NCI-H1436 (cell line): ENCODE results near the gene CACNA1C.

ENCODE experiments used
- DNase-seq: peaks from one replicate; lab custom pipeline; 2025; lab: John Stamatoyannopoulos, UW

The CACNA1C gene

DNA sequence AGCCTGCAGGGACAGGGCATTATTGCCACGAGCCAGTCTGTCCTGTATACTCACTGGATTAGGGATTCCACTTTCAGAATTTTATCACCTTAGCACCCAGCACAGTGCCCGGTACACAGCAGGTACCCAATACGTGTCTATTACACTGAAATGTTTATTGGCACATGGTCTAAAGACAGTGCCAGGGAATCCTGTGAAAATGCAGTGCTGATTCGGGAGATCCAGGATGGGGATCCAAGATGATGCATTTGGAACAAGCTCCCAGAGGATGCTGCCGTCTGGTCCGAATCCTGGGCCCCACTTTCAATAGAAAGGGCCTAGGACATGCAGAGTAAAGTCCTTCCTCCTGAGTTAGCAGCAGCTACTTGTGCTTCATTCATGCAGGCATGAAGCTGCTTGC lies 230.7 kb downstream of the CACNA1C start:
- DNase-seq, result no peak

DNA sequence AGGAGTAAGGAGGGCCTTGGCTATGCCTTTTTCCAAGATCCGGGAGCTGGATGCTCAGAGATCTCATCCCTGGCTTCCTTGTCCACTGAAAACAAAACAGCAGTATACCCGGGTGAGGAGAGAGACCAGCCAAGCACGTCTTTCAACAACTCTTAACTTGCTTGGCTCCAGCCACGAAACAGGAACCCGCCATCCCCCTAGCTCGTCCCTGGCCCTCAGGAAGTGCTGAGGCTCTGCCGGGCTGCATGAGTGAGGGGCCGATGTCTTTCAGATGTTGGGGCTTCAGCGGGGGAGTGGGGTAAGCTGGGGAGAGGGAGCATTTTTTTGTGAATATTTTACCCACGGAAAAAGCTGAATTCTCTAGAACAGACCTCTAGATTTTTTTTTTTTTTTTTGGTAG lies 231.1 kb downstream of the CACNA1C start:
- no peak for DNase-seq

DNA sequence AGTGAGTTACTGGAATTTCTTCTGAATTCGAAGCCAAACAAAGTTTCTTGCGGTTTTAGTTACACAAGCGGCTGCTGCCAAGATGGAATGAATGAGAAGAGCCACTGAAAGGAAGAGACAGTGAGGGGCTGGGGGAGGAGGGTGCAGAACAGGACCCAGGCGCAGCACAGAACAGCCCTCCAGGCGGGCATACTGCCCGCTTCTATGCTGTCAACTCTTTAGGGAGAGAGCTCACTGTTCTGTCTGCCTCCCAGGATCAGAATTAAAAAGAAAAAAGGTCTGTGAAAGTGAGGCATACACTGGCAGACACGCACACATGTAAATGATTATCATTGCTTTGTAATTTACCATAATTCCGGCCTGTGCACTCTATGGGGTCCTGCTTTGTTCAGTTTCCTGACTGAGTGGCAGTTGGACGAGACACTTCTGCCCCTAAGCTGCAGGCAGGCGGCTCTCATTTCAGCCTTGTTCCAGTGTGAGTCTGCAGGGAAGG lies 231.6 kb downstream of the CACNA1C start:
- DNase-seq, result no peak

DNA sequence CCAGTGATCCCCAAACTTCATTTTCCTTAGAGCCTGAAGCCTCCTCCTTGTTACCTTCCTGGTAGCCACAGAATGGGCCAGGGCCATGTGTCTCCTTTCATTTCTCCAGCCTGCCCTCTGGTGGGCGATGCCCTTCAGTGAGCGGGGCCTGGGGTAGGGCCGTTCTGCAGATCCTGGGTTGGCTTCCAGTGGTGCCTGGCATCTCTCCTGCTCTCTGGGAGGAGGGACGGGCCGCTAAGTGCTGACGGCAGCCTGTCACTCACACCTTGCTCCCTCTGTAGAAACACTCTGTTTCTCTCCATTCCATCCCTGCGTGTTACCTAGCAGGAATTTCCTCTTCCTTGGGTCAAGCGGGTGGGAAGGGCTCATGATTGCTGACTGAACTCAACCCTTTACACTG lies 232.1 kb downstream of the CACNA1C start:
- peak; percentile 66 for DNase-seq

DNA sequence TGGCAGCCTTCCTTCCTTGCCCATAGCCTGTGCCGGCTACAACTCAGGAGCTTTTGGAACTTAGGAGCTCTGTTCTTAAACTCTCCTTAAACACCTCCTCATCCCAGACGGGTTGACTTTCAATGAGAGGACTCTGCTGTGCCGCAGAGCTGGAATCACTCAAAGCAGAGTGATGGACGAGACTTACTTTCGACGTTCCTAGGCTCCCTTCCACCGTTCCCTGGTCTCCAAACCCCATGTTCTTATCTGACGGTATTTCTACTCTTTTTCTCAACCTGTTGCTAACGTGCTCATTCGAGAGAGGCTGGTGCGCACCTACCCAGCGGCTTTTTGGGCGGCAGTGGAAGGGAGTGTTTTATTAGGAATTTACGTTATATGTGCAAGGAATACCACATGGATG lies 232.7 kb downstream of the CACNA1C start:
- DNase-seq, result no peak

DNA sequence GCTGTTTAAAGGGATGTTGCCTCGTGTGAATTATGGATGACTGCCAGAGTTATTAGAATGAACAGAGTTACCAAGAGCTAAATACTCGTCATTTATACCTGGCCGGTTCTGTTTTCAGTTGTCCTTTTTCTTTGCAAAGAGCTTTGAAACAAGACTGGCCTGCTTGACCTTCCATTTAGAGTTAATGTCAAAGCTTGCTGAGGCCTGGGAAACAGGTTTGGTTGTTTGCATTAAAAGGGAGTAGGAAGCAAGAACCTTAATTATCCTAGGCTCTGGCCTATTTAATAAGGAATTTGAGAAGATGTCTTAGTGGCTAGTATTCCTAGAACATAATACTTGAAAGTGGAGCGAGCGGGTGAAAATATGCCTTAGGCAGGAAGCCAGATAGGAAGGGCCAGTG lies 233.3 kb downstream of the CACNA1C start:
- no peak for DNase-seq

DNA sequence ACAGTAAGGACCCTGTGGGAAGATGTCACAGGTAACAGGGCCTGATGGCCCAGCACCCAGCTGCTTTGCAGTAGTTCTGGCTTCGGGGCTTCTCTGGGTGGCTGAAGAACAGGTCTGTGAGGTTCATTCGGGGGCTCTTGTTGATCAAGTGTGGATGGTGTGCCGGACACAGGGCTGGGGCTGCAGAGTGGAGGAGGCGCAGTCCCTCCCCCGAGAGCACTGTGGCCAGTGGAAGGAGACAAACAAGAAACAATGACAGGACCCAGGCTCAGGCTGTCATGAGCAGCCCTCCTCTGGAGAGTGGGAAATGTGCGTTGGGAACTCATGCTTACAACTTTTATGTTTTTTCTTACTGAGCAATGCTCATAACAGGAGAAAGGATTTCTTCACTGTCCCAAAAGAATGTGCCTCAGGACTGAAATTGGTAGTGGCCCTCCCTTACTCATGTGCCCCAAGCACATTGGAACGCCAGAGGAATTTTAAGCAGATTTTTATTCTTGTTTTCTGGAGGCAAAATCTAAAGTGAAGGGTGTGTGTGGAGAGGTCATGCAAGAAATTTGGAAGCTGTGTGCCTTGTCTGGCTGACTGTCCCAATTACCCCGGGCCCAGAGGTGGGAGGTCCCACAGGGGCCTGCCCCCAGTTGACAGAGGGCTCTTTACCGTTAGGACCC lies 233.8 kb downstream of the CACNA1C start:
- no peak for DNase-seq

DNA sequence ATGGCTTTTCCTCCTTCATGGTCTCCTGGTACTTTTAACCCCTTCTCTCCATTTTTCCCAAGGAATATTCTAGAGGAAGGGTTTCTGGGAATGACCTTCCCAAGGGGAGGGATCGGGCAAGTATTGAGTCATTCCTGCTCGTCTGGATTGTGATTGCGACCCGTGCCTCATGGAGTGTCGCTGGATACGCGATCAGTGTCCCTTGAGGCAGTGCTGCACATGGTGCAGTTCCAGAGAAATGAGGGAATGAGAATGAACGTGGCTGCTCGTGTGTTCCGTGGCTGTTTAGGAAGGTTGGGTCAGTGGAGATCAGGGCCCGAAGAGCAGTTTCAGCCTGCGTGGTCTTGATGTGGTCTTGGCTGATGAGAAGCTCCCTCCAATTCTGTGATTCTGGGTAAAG lies 234.4 kb downstream of the CACNA1C start:
- DNase-seq, result no peak

DNA sequence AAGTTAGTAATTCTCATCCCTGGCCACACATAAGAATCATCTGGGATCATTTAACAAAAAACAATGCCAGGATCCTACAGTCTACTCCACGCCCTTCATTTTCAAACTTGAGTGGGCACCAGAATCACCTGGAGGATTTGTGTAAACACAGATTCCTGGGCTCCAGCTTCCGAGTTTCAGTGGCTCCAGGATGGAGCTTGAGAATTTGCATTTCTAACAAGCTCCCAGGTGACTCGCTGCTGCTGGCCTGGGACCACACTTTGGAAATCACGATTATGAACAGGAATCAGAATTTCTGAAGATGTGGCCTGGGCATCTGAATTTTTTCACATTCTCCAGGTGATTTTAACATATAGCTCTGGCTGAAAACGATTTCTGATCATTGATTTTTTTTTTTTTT lies 234.8 kb downstream of the CACNA1C start:
- no peak for DNase-seq

DNA sequence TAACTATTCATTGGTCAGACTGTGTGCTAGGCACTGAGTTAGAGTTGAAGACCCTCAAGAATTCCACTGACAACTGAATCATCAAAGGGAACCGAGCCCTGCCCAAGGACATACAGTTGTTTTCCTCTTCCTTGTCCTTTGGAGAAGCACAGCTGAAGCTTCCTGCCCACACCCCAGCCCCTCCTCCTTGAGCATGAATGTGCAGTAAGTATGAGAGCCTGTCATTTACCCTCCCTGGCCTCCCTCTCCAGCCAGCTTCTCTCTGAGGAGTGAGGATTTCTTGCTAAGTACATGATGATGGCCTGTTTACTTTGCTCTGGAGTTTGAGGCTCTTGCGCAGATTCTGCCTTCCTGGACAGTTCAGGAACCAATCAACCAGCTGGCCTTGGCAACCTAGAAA lies 235.2 kb downstream of the CACNA1C start:
- no peak for DNase-seq

DNA sequence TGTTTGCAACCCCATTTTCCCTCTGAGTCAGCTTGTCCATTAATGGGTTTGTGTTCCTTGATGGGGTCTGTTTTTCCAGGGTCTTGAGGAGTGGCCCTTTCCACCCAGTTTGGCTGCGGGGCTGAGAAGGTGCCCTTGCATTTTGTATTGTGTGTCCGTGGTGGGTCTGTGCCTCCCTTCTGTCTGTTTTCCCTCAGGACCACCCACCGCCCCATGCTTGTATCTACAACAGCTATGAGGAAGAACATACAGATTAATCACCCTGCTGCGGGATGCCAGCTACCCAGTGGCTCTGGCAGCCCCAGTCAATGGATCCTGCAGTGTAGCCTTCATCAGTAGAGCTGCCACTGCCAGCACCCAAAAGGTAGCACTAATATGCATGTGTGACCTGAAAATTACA lies 235.7 kb downstream of the CACNA1C start:
- no peak for DNase-seq

DNA sequence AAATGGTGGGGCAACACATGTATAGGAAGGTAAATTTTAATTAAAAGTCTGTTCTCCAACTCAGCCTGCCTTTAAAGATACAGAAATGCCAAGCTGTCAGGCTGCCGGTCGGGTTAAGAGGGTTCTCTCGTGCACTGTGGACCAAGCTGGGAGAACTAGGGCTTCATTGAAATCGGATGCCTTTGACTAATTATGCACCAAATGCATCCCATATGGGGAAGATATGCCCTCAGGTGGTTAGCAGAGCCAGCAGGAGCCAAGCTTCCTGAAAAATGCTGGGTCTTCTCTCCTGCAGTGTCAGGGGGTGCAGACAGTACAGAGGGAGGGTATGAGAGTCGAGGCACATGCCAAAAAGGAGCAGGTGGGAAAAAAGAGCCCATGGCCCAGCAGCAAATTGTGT lies 236.1 kb downstream of the CACNA1C start:
- DNase-seq, result no peak

DNA sequence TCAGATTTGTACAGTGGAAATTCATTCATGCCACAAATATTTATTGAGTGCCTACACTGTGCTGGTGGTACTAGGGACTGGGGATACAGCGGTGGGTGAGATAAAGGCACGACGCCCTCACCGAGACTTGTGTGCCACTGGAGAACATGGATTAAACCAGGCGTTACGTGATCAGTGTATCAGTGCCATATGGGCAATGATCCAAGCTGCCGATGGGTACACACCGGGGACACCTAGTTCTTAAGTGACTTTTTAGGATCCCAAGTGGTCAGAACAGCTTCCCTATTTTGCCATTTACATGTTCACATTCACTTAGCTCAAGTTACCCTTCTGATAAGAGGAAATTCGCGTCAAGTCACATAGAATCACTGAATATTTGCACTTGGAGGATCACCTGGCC lies 236.7 kb downstream of the CACNA1C start:
- no peak for DNase-seq

DNA sequence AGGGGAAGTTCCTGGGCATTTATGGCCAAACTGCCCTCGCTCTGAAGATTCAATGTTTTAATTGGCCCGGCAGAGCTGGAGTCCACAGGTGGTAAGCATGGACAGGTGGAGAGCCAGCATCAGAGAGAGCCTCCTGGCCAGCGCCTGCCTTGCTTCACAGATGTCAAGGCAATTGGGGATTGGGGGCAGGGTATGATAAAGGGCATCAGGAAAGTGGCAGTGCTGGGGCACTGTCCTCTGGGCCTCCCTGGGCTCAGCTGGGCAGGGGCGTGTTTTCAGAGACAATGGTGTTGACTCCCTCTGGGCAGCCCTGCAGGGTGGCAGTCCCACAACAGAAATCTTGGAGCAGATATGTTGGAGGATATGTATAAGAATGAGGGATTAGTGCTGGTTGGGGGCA lies 237.3 kb downstream of the CACNA1C start:
- DNase-seq, result no peak

DNA sequence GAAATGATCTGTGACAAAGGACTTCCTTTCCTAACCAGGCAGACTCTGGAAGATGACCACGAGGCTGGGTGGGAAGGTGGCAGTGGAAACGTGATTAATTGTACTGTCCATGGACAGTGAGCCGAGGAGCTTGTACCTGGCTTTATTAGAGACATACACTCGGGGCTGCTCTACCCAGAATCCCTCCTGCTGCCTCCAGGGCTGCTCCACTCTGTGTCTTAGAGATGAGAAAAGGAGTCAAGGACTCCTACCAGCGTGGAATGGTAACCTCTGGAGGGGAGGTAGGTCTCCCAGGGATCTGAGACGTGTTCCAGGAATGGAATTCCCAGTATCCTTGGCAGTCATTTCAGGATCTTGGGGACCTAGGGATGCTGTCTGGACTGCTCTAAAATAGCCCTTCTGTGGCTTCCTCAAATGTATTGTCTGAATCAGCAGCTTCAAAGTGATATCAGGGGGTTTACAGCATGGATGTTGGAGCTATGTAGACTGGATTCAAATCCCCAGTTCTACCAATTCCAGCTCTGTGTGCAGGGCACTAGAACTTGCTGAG lies 237.8 kb downstream of the CACNA1C start:
- no peak for DNase-seq

DNA sequence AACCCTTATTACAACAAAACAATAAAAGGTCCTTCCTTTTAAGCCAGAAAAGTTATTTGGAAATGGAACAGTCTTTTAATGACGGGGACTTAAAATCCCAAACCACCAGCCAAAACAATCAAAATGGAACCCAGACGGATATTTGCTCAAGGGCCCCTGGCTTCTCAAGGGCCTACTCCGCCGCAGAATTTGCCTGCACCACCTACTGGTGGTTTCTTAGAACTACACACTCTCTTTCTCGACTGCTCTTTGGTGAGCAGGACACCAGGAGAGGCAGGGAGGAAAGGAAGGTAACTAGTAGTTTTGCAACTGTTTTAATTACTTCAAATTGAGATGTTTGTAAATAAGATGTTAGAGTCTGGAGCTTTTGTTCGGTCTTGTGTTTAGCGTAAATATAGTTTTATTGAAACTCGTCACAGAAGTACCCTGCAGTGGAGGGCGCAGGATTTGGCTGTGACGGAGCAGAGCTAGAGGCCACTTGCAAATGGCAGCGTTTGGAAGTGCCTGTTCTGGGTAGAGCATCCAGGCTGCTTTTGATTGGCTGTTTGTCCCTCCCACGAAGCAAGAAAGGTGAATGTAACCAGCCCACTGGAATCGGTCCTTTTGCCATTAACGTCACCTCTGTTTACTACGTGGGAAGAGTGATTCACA lies 238.5 kb downstream of the CACNA1C start:
- no peak for DNase-seq

DNA sequence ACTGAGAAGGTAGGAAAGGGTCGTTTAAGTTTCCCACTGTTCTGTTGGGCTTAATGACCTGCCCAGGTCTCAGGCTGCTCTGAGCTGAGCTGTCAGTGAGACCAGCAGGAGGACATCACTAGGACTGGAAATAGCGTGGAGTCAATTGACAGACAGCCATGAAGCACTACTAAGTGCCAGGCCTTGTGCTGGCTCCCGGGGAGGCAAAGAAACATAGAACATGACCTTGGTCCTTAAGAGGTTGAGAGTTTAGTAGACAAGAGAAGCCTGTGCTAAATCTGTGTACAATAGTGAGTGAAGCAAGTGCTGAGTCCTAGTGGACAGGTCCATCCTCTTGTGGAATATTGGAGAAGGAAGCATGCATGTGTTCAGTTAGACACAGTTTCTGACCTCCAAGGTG lies 239.2 kb downstream of the CACNA1C start:
- DNase-seq, result no peak

DNA sequence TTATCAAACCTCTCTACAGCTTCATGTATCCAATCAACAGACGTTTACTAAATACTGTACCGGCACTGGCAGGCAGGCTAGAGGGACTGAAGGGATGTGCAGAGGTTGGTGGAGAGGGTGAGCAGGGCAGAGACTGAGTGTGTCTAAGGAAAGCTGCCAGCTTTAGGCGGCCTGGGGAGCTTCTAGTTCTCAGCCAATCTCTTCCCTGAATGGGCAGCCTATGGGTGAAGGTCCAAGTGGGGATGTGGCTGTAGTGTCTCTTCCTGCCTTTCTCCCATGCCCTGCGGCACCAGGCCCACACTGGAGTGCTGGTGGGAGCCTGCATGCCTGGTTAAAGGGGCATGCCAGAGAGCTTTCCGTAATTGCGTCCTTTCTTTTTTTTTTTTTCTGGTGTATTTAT lies 239.8 kb downstream of the CACNA1C start:
- no peak for DNase-seq

DNA sequence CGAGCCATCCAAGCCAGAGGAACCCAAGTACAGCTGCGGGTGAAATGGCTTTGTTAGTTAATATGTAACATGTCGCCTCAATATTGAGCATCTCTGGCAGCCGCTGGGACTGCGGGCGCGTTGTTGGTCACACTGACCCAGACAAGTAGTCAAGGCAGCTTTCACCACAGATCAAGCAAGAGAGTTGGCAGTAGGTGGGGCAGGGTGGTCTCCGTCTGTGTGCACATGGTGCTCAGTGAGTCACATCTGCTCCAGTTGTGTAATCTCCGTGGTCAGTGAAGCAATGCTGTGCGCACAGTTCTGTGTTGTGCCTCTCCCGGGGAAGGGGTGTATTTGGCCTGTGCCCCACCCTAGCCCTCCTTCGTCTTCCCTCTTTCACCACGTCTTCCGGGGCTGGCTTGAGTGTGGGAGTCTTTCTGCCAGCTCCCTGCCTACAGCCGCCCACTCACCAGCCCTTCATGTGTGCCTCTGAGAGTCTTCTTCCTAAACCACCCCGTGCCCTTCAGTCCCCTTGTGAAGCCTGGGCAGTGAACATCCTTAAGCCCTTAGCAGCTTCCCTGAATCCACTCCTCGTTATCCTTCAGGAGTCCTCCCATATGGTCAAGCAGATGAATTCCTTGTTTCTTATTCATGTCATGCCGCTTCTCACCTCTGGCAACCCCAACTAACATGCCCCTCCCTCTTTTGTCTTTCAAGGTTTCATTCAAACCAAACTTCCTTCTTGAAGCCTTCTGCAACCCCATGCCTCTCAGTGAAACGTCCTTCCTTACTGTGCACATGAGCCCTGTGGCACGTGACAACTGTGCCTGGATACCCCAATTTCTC lies 242.1 kb downstream of the CACNA1C start:
- no peak for DNase-seq

DNA sequence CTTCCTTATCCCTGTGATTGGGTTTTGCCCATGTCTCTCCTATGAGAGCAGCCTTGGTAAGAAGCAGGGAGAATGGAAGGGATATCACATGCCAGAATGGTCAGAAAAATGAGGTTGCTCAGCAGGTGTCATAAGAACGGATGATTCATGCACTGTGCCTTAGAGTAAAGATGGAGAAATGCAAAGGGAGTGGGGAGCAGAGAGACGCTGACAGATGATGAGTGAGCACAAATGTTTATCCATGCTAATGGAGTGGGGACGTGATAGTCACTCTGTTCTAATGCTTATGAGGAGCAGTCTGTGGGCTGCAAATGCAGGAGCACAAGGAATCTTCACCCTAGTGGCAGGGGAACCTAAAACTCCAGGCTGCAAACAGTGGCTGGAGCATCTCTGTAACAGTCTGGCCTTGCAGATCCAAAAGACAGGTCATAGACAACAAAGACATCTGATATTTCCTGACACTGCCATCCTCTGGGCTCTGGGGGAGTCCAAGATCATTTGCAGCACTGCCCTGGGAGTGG lies 243.2 kb downstream of the CACNA1C start:
- no peak for DNase-seq

DNA sequence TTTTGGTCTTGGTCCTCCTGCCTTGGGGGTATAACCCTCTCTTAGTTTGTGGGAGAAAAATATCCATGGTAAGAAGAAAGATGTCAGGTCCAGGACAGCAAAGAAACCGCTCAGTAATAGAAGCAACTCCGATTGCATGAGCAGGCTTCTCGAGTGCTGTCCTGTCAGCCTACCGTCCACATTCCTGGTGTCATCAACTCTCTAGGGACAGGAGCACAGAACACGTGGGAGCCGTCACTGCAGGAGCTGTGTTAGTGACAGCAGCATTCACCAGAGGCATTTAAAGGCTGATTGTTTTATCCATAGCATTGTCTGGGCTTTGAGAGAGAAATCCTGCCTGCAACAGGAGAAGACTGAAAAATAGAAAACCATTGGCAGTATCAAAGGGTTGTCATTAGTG lies 244.2 kb downstream of the CACNA1C start:
- DNase-seq, result no peak

DNA sequence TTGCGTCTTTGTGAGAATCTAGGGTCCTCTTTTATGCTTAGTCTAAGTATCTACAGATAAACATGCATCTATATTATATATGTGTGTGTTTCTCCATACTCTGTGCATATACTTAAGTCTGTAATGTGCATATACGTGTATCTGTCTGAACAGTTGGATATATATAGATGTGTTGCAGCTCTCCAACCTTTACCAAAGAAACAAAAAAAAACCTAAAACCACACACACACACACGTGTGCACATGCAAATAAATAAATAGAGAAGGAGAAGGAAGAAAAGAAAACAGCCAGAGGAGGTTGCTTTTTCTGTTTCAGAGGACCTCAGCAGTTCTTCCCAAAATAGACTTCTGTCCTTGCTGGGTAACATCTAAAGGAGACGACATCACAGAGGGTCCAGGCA lies 244.9 kb downstream of the CACNA1C start:
- DNase-seq, result no peak
